ENCODE results near the gene ANXA4.
"Not testable (repeated sequence)": the region's sequence is repeated elsewhere in the genome, so short reads cannot be mapped to it uniquely, and the experiment has no call there.

ANXA4 gene

GRCh38 chr2:69807821-69808540 is 66.0 kb downstream of the ANXA4 start:
- DNase-seq (ENCODE audit: low spot score): no peak

GRCh38 chr2:69810550-69810949 is 68.6 kb downstream of the ANXA4 start:
- no peak for DNase-seq (ENCODE audit: low spot score)

GRCh38 chr2:69811018-69811417 is 69.1 kb downstream of the ANXA4 start:
- no peak for DNase-seq (ENCODE audit: low spot score)

- DNase-seq (ENCODE audit: low spot score): no peak
These were observed 69.7 kb downstream of the ANXA4 start for GRCh38 chr2:69811591-69811990.

- DNase-seq (ENCODE audit: low spot score): no peak
These were observed 73.8 kb downstream of the ANXA4 start for GRCh38 chr2:69815717-69816116.

- peak; percentile 74 for DNase-seq (ENCODE audit: low spot score)
These were observed 75.1 kb downstream of the ANXA4 start for GRCh38 chr2:69816923-69817542.

GRCh38 chr2:69817729-69818501 is 76.0 kb downstream of the ANXA4 start:
- DNase-seq (ENCODE audit: low spot score): no peak

- no peak for DNase-seq (ENCODE audit: low spot score)
These were observed 86.0 kb downstream of the ANXA4 start for GRCh38 chr2:69827796-69828540.

- DNase-seq (ENCODE audit: low spot score): no peak
These were observed 87.0 kb downstream of the ANXA4 start for GRCh38 chr2:69828938-69829255.

GRCh38 chr2:69829256-69830044 is 87.5 kb downstream of the ANXA4 start, which contains the start of gene GMCL1:
GMCL1 (plus strand) TSS chr2:69829660; CDS start chr2:69829893, 233 bp downstream.
- peak; percentile 97 for DNase-seq (ENCODE audit: low spot score)

GRCh38 chr2:69830045-69830905 is 88.3 kb downstream of the ANXA4 start:
- DNase-seq (ENCODE audit: low spot score): peak; percentile 20

GRCh38 chr2:69830906-69831241 is 88.9 kb downstream of the ANXA4 start:
- not testable (repeated sequence) for DNase-seq (ENCODE audit: low spot score)

GRCh38 chr2:69831354-69831905 is 89.5 kb downstream of the ANXA4 start:
- no peak for DNase-seq (ENCODE audit: low spot score)

- DNase-seq (ENCODE audit: low spot score): no peak
These were observed 91.8 kb downstream of the ANXA4 start for GRCh38 chr2:69833752-69834151.

- no peak for DNase-seq (ENCODE audit: low spot score)
These were observed 93.7 kb downstream of the ANXA4 start for GRCh38 chr2:69835666-69836065.

- DNase-seq (ENCODE audit: low spot score): no peak
These were observed 94.4 kb downstream of the ANXA4 start for GRCh38 chr2:69836316-69836715.

GRCh38 chr2:69837533-69837932 is 95.6 kb downstream of the ANXA4 start:
- DNase-seq (ENCODE audit: low spot score): no peak

GRCh38 chr2:69843993-69844392 is 102.1 kb downstream of the ANXA4 start:
- no peak for DNase-seq (ENCODE audit: low spot score)

GRCh38 chr2:69844560-69844959 is 102.6 kb downstream of the ANXA4 start:
- DNase-seq (ENCODE audit: low spot score): no peak

All from AG08395 (cell line).